H1 (cell line): ENCODE measurements around the gene LRFN3. TPM values are rescaled to one million over a fixed set of nuclear protein-coding genes. Genes with fewer than 3 reads are reported as not detected.

Experiments
- CTCF ChIA-PET: fragments of 300-600 bp; sonication (Branson Sonifier 250); formaldehyde crosslinking; loops from one replicate; lab custom pipeline; 2021; ENCODE audit not compliant: partially characterized antibody; lab: Charles Lee
- POLR2A ChIA-PET: fragments of 300-600 bp; sonication (Branson Sonifier 250); formaldehyde crosslinking; loops from one replicate; lab custom pipeline; 2021; ENCODE audit warnings: inconsistent platforms; ENCODE audit not compliant: partially characterized antibody; lab: Charles Lee
- DNase-seq, 2 experiments: peaks; one replicate each; pipeline versions ENCODE4 v3.0.0 to v3.0.0-alpha.2; 2010 to 2022; ENCODE audit warnings: low spot score in 2 of 2, low read depth in 1 of 2, mixed read lengths in 1 of 2
- FAIRE-seq: peaks from 2 replicates; lab custom pipeline; 2011; peaks lifted over from hg19 to GRCh38; lab: Jason Lieb, UNC
- H2AFZ ChIP-seq: 2 replicates; pipeline ENCODE4 v1.8.1; 2012; ENCODE audit warnings: low read length, inconsistent platforms
- H2AK5ac ChIP-seq: 2 replicates; pipeline ENCODE4 v1.6.1; 2013; ENCODE audit warnings: low read depth, low read length
- H2BK120ac ChIP-seq: replicated peaks from 2 replicates; pipeline ENCODE3; 2013; ENCODE audit warnings: low read depth, low read length, inconsistent platforms
- H2BK12ac ChIP-seq: 2 replicates; pipeline ENCODE4 v1.6.1; 2013; ENCODE audit warnings: low read depth, low read length
- H2BK15ac ChIP-seq: 2 replicates; pipeline ENCODE4 v1.6.1; 2013; ENCODE audit warnings: low read length
- H2BK20ac ChIP-seq: 2 replicates; pipeline ENCODE4 v1.6.1; 2013; ENCODE audit warnings: low read length
- H2BK5ac ChIP-seq: 2 replicates; pipeline ENCODE4 v1.6.1; 2013; ENCODE audit warnings: low read depth, low read length
- H3K14ac ChIP-seq: 2 replicates; pipeline ENCODE4 v1.6.1; 2013; ENCODE audit warnings: inconsistent platforms; ENCODE audit not compliant: insufficient read length
- H3K18ac ChIP-seq: 2 replicates; pipeline ENCODE4 v1.6.1; 2013; ENCODE audit warnings: low read length; ENCODE audit errors: extremely low read depth
- H3K23ac ChIP-seq: 2 replicates; pipeline ENCODE4 v1.6.1; 2013; ENCODE audit warnings: inconsistent platforms; ENCODE audit not compliant: insufficient read length
- H3K23me2 ChIP-seq: 2 replicates; pipeline ENCODE4 v1.6.1; 2013; ENCODE audit warnings: low read depth, low read length
- H3K27ac ChIP-seq: 2 replicates; pipeline ENCODE4 v1.6.1; 2011; ENCODE audit warnings: low read depth, low read length, inconsistent platforms
- H3K27me3 ChIP-seq, 4 experiments: replicated peaks in 1 of 4; 1 replicate in 1 of 4; 2 replicates in 3 of 4; pipeline versions ENCODE4 v1.6.1 to v1.8.1; 2011 to 2013; ENCODE audit warnings: low read length in 3 of 4, mild to moderate bottlenecking in 3 of 4, inconsistent platforms in 2 of 4, mixed read lengths in 2 of 4, moderate library complexity in 1 of 4; ENCODE audit not compliant: control insufficient read depth in 3 of 4, insufficient read depth in 3 of 4; ENCODE audit errors: extremely low read depth in 1 of 4
- H3K36me3 ChIP-seq, 4 experiments: 2 replicates each; pipeline versions ENCODE4 v1.6.1 to v1.8.1; 2011 to 2013; ENCODE audit warnings: mild to moderate bottlenecking in 4 of 4, low read length in 3 of 4, moderate library complexity in 2 of 4, control low read depth in 1 of 4, inconsistent platforms in 1 of 4; ENCODE audit not compliant: insufficient read depth in 4 of 4, control insufficient read depth in 2 of 4
- H3K4ac ChIP-seq: replicated peaks from 2 replicates; pipeline ENCODE3; 2013; ENCODE audit warnings: low read length, low read depth, mixed read lengths, inconsistent platforms; ENCODE audit not compliant: insufficient read length
- H3K4me1 ChIP-seq, 4 experiments: replicated peaks in 1 of 4; 1 replicate in 1 of 4; 2 replicates in 3 of 4; pipeline versions ENCODE4 v1.6.1 to v1.8.1; 2011 to 2013; ENCODE audit warnings: low read length in 3 of 4, inconsistent platforms in 2 of 4, mixed read lengths in 1 of 4; ENCODE audit not compliant: insufficient read depth in 4 of 4, control insufficient read depth in 3 of 4
- H3K4me2 ChIP-seq, 2 experiments: 2 replicates each; pipeline versions ENCODE4 v1.6.1 to v1.8.1; 2011 to 2013; ENCODE audit warnings: low read depth in 2 of 2, low read length in 2 of 2, control low read depth in 1 of 2, inconsistent platforms in 1 of 2, mild to moderate bottlenecking in 1 of 2; ENCODE audit not compliant: insufficient read depth in 1 of 2
- H3K4me3 ChIP-seq, 4 experiments: fragments of 200-600, 300-600 bp in 1 of 4; sonication (generic), shearing (Covaris generic), sonication (Bioruptor Twin) in 1 of 4; 2 replicates each; pipeline versions ENCODE4 v1.5.1 to v1.8.1; 2011 to 2016; ENCODE audit warnings: low read length in 4 of 4, low read depth in 3 of 4, control low read depth in 2 of 4, inconsistent platforms in 2 of 4, mild to moderate bottlenecking in 2 of 4, mixed read lengths in 1 of 4, moderate library complexity in 1 of 4; ENCODE audit not compliant: insufficient read depth in 2 of 4; ENCODE audit errors: extremely low read depth in 1 of 4
- H3K56ac ChIP-seq: replicated peaks from 2 replicates; pipeline ENCODE3; 2013; ENCODE audit warnings: low read depth, mild to moderate bottlenecking, mixed read lengths, low read length, inconsistent platforms; ENCODE audit not compliant: insufficient read length
- H3K79me1 ChIP-seq: 2 replicates; pipeline ENCODE4 v1.6.1; 2013; ENCODE audit warnings: low read depth, low read length, control low read depth
- H3K79me2 ChIP-seq, 2 experiments: 2 replicates each; pipeline versions ENCODE4 v1.6.1 to v1.8.1; 2012 to 2013; ENCODE audit warnings: low read length in 2 of 2, mild to moderate bottlenecking in 2 of 2, inconsistent platforms in 1 of 2; ENCODE audit not compliant: insufficient read depth in 2 of 2, control insufficient read depth in 1 of 2
- H3K9ac ChIP-seq, 4 experiments: replicated peaks in 1 of 4; 1 replicate in 1 of 4; 2 replicates in 3 of 4; pipeline versions ENCODE4 v1.6.1 to v1.8.1; 2011 to 2013; ENCODE audit warnings: low read depth in 3 of 4, low read length in 3 of 4, control low read depth in 2 of 4, mild to moderate bottlenecking in 2 of 4, moderate library complexity in 2 of 4, inconsistent platforms in 1 of 4; ENCODE audit errors: extremely low read depth in 1 of 4
- H3K9me3 ChIP-seq, 2 experiments: 2 replicates each; pipeline versions ENCODE4 v1.6.1 to v1.8.1; 2012 to 2013; ENCODE audit warnings: mild to moderate bottlenecking in 2 of 2, moderate library complexity in 2 of 2, control low read depth in 1 of 2, inconsistent platforms in 1 of 2, low read depth in 1 of 2, low read length in 1 of 2, mixed read lengths in 1 of 2; ENCODE audit not compliant: insufficient read depth in 2 of 2
- H4K20me1 ChIP-seq, 2 experiments: replicated peaks in 1 of 2; 2 replicates each; pipeline versions ENCODE3 to v1.8.1; 2011 to 2013; ENCODE audit warnings: inconsistent platforms in 2 of 2, low read length in 2 of 2, mild to moderate bottlenecking in 1 of 2; ENCODE audit not compliant: insufficient read depth in 2 of 2, control insufficient read depth in 1 of 2
- H4K5ac ChIP-seq: 2 replicates; pipeline ENCODE4 v1.6.1; 2013; ENCODE audit warnings: low read length, low read depth, mixed read lengths, inconsistent platforms; ENCODE audit not compliant: insufficient read length
- H4K8ac ChIP-seq: 2 replicates; pipeline ENCODE4 v1.8.0; 2013; ENCODE audit warnings: mild to moderate bottlenecking, moderate library complexity, low read length, inconsistent platforms; ENCODE audit not compliant: insufficient read depth; ENCODE audit errors: extremely low read depth
- H4K91ac ChIP-seq: replicated peaks from 2 replicates; pipeline ENCODE3; 2013; ENCODE audit warnings: low read length, mixed read lengths, inconsistent platforms; ENCODE audit not compliant: insufficient read length
- POLR2A ChIP-seq, 2 experiments: IDR thresholded peaks; 1 replicate in 1 of 2; 2 replicates in 1 of 2; pipeline ENCODE4 v1.6.1; 2011; ENCODE audit warnings: low read depth in 2 of 2, low read length in 2 of 2, mild to moderate bottlenecking in 2 of 2; ENCODE audit errors: control extremely low read depth in 1 of 2
- WGBS, 2 experiments: shearing (Covaris generic) in 1 of 2; methylation state at CpG; one replicate each; pipeline versions ENCODE4 v1.1.6 to v1.1.7; 2013 to 2015; ENCODE audit warnings: low lambda C conversion rate in 2 of 2, mixed read lengths in 2 of 2, inconsistent platforms in 1 of 2, low coverage in 1 of 2, missing lambda C conversion rate in 1 of 2; ENCODE audit not compliant: insufficient replicate concordance in 2 of 2, insufficient coverage in 1 of 2, insufficient read length in 1 of 2; ENCODE audit errors: extremely low coverage in 1 of 2, missing lambda C conversion rate in 1 of 2; 5-methylcytosine and 5-hydroxymethylcytosine counted together
- polyA plus RNA-seq, 7 experiments: library from polyadenylated mRNA; depleted of rRNA in 3 of 7; stranded (reverse) in 5 of 7; unstranded in 2 of 7; fragments of >200 nt in 5 of 7; fragments of 200-250 nt in 2 of 7; gene quantifications; 1 replicate in 5 of 7; 2 replicates in 1 of 7; 4 replicates in 1 of 7; pipeline versions ENCODE4 v1.2.1 to v1.2.3, GENCODE V29; 2011 to 2013; ENCODE audit warnings: missing spikeins in 2 of 7, mixed read lengths in 2 of 7
- total RNA-seq: library from RNA; stranded (reverse); fragmentation: NEBNext Ultra II Directional; extraction: Animal tissue kit (Norgen Biotek cat#: 25700); gene quantifications from 2 replicates; pipeline ENCODE4 v1.2.1, GENCODE V29; 2021

The LRFN3 gene
- total and polyA plus RNA-seq, 2 of the 8 experiments (the other 6 are each of a cell fraction or from before 2014, with no cell fraction given), result 4.6 to 16.8 TPM

DNA sequence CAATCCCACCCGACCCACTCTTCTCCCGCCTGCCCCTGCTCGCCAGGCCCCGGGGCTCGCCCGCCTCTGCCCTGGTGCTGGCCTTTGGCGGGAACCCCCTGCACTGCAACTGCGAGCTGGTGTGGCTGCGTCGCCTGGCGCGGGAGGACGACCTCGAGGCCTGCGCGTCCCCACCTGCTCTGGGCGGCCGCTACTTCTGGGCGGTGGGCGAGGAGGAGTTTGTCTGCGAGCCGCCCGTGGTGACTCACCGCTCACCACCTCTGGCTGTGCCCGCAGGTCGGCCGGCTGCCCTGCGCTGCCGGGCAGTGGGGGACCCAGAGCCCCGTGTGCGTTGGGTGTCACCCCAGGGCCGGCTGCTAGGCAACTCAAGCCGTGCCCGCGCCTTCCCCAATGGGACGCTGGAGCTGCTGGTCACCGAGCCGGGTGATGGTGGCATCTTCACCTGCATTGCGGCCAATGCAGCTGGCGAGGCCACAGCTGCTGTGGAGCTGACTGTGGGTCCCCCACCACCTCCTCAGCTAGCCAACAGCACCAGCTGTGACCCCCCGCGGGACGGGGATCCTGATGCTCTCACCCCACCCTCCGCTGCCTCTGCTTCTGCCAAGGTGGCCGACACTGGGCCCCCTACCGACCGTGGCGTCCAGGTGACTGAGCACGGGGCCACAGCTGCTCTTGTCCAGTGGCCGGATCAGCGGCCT, 4.1 kb downstream of the LRFN3 start:
- FAIRE-seq, result no peak
- POLR2A ChIA-PET, result no interaction called here
- no peak for TF ChIP-seq POLR2A (IDR thresholded peaks at IDR 0.05; ENCODE audit: control extremely low read depth in 1 of 2, low read depth in 2 of 2, low read length in 2 of 2)

More for the DNA sequence above, 4.1 kb downstream of the LRFN3 start:
- H3K27ac ChIP-seq, result no peak overlapping the region
- H4K5ac ChIP-seq, result no peak overlapping the region
- peaks cover 0 to 23% of the 10 kb centered on the region in 2 experiments for H4K20me1 ChIP-seq
- CTCF ChIA-PET, result interaction anchor here (0.6 to 1.3 kb wide), 7 partner anchors 9 to 156 kb away, joined by 3 to 4 read pairs (median 3); no protein-coding TSS in a partner anchor
- no peak overlapping the region for H2BK120ac ChIP-seq
- H3K4me3 ChIP-seq, result no peak overlapping the region
- no peak overlapping the region for H2BK15ac ChIP-seq
- H2AFZ ChIP-seq, result no peak overlapping the region
- no peaks in the 10 kb centered on the region; a peak in 1 of 7 replicates for H3K27me3 ChIP-seq
- peaks cover 2% of the 10 kb centered on the region; the same call in 1 of the 2 replicates for H3K79me1 ChIP-seq
- H2BK12ac ChIP-seq, result no peak overlapping the region
- 94% methylated on average over 51 of the region's 51 CpGs; no CpG with 5 or more reads in 1 of the 2 experiments for WGBS, 2 experiments
- no peak overlapping the region for H2BK20ac ChIP-seq
- no peak for DNase-seq
- H3K9me3 ChIP-seq, result no peaks in the 10 kb centered on the region
- H3K4me2 ChIP-seq, result no peak overlapping the region
- peaks cover 0 to 6% of the 10 kb centered on the region in 2 experiments; a peak in 1 of 4 replicates for H3K79me2 ChIP-seq
- H4K8ac ChIP-seq, result 0 out of 2 replicates have a peak overlapping the region, but pooled peaks have one; percentile 3
- no peak overlapping the region for H2BK5ac ChIP-seq
- no peak overlapping the region for H3K18ac ChIP-seq
- H3K56ac ChIP-seq, result no peak overlapping the region
- peaks cover 0 to 19% (median 3%) of the 10 kb centered on the region in 4 experiments; a peak in 1 of 8 replicates for H3K36me3 ChIP-seq
- no peak overlapping the region for H3K4ac ChIP-seq
- no peak overlapping the region for H2AK5ac ChIP-seq
- H3K23ac ChIP-seq, result no peak overlapping the region
- peaks cover 15% of the 10 kb centered on the region; the same call in 1 of the 2 replicates for H3K23me2 ChIP-seq
- H3K9ac ChIP-seq, result no peak overlapping the region
- peaks cover 0 to 13% (median 3%) of the 10 kb centered on the region in 4 experiments; a peak in 4 of 7 replicates for H3K4me1 ChIP-seq
- H3K14ac ChIP-seq, result no peak overlapping the region
- no peak overlapping the region for H4K91ac ChIP-seq
